H1 (cell line): ENCODE data around the gene PELO. TPM values are rescaled to one million over a fixed set of nuclear protein-coding genes. Genes with fewer than 3 reads are reported as not detected.

Experiments used
- CBX5 ChIP-seq: fragments of 300-800, 300-1000 bp; sonication (generic); IDR thresholded peaks from 2 replicates; pipeline ENCODE4 v1.7.1; 2016; ENCODE audit warnings: antibody characterized with exemption, low read length, low read depth
- KDM4A ChIP-seq: IDR thresholded peaks from one replicate; pipeline ENCODE4 v1.7.1; 2012; ENCODE audit warnings: low read depth, mild to moderate bottlenecking, moderate library complexity, low read length, inconsistent platforms; ENCODE audit not compliant: severe bottlenecking
- PHF8 ChIP-seq: fragments of 200-600 bp; sonication (generic); conservative IDR thresholded peaks from 2 replicates; pipeline ENCODE4 v1.7.1; 2012; ENCODE audit warnings: low read depth, mild to moderate bottlenecking, inconsistent platforms, low read length, moderate library complexity
- SAP30 ChIP-seq: fragments of 300-600 bp; sonication (generic); IDR thresholded peaks from 2 replicates; pipeline ENCODE4 v1.7.1; 2012; ENCODE audit warnings: low read length, moderate library complexity, mild to moderate bottlenecking, inconsistent platforms; ENCODE audit not compliant: insufficient read depth, insufficient replicate concordance
- SUZ12 ChIP-seq: fragments of 200-600 bp; sonication (generic); IDR thresholded peaks from 2 replicates; pipeline ENCODE4 v1.6.1; 2012; ENCODE audit warnings: mild to moderate bottlenecking, inconsistent platforms, low read length, moderate library complexity, mixed read lengths
- polyA plus RNA-seq, 7 experiments: library from polyadenylated mRNA; depleted of rRNA in 3 of 7; stranded (reverse) in 5 of 7; unstranded in 2 of 7; fragments of >200 nt in 5 of 7; fragments of 200-250 nt in 2 of 7; gene quantifications; 1 replicate in 5 of 7; 2 replicates in 1 of 7; 4 replicates in 1 of 7; pipeline versions ENCODE4 v1.2.1 to v1.2.3, GENCODE V29; 2011 to 2013; ENCODE audit warnings: missing spikeins in 2 of 7, mixed read lengths in 2 of 7
- total RNA-seq: library from RNA; stranded (reverse); fragmentation: NEBNext Ultra II Directional; extraction: Animal tissue kit (Norgen Biotek cat#: 25700); gene quantifications from 2 replicates; pipeline ENCODE4 v1.2.1, GENCODE V29; 2021

The PELO gene
- total and polyA plus RNA-seq, 2 of the 8 experiments (the other 6 are each of a cell fraction or from before 2014, with no cell fraction given) = 10.8 to 18.5 TPM

DNA sequence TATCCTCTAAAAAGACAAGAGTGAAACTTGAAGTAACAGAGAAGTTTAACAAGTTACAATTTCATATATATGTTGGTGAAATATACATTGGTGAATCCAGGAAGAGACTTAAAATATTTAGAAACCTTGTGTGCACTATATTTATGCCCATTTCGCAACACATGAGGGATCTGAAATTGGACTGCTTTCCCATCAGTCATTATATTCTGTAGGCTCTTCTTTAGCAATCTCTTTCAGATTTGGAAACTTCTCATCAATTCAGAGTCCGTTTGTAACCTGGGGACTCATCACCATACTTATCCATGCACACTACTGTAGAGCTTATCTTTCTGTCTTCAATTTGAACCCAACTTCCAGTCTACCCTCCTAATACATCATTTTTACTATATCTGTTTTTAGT lies 2.1 kb downstream of the PELO start (continued):
- TF ChIP-seq SAP30 (no peak), PHF8 (no peak), KDM4A (no peak), SUZ12 (no peak), CBX5 (no peak)
